ENCODE results near the gene DNMBP. TPM values are rescaled to one million over a fixed set of nuclear protein-coding genes. Genes with fewer than 3 reads are reported as not detected.

The DNMBP gene
- total and polyA plus RNA-seq, 2 donors, result 10.0 to 11.9 TPM

DNA sequence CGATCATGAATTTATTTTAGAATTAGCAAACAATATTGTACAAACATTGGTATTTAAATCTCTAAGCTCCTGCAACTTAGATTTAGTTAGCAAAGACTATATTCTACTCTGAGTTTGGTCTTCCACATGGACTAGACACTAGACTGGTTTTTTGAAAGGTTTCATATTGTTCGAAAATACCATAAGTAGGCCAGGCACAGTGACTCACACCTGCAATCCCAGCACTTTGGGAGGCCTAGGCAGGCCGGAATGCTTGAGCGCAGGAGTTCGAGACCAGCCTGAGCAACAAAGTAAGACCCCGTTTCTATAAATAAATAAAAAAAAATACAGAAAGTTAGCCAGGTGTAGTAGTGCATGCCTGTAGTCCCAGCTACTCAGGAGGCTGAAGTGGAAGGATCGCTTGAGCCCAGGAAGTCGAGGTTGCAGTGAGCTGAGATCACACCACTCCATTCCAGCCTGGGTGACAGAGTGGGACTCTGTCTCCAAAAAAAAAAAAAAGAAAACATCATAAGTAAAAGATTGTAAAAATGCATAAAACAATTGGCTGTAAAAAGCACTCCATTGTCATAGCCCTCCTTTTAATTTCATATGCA lies 154.2 kb downstream of the DNMBP start:
- Histone ChIP-seq H3K4me1 (ENCODE audit: control insufficient read depth in 2 of 2, insufficient read depth in 2 of 2, low read length in 2 of 2) (no peaks in the 10 kb centered on the region), H3K27ac (ENCODE audit: low read depth in 1 of 2, low read length in 1 of 2) (no peak overlapping the region), H3K36me3 (ENCODE audit: control insufficient read depth in 2 of 2, insufficient read depth in 2 of 2, low read length in 1 of 2) (no peaks in the 10 kb centered on the region), H3K4me3 (ENCODE audit: low read length in 2 of 2) (no peak overlapping the region), H3K27me3 (ENCODE audit: control insufficient read depth in 2 of 2, insufficient read depth in 1 of 2, low read length in 1 of 2) (peaks cover 0 to 3% of the 10 kb centered on the region in 2 donors), H3K9me3 (ENCODE audit: control insufficient read depth in 2 of 2, insufficient read depth in 1 of 2, low read length in 1 of 2) (no peaks in the 10 kb centered on the region)
- WGBS, result 97% methylated on average over 8 of the region's 8 CpGs
- DNase-seq (ENCODE audit: low read depth in 6 of 9, low spot score in 9 of 9), result no peak

DNA sequence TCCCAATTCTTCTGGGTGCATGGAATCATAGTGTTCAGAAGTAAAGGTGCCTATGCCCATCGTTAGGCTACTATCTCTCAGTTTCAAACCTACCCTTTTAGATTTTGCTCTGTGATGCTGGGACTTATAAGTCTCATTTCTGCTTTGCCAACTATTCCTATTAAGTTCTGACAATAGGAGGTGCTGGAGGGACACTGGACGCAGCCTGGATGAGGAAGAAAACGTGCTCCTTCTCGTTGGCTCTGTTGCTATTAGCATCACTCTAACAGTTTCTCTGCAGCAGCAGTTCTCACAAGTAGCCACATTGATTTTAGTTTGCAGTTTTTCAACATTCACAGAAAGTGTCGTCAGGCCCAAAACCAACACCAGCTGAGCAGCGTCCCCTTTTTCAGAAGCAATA lies 154.9 kb downstream of the DNMBP start:
- 92% methylated on average over 6 of the region's 6 CpGs for WGBS
- no peak overlapping the region for H3K27ac ChIP-seq (ENCODE audit: low read depth in 1 of 2, low read length in 1 of 2)
- DNase-seq (ENCODE audit: low read depth in 6 of 9, low spot score in 9 of 9), result no peak
- no peaks in the 10 kb centered on the region for H3K36me3 ChIP-seq (ENCODE audit: control insufficient read depth in 2 of 2, insufficient read depth in 2 of 2, low read length in 1 of 2)
- no peaks in the 10 kb centered on the region for H3K9me3 ChIP-seq (ENCODE audit: control insufficient read depth in 2 of 2, insufficient read depth in 1 of 2, low read length in 1 of 2)
- H3K27me3 ChIP-seq (ENCODE audit: control insufficient read depth in 2 of 2, insufficient read depth in 1 of 2, low read length in 1 of 2), result no peaks in the 10 kb centered on the region
- no peak overlapping the region for H3K4me3 ChIP-seq (ENCODE audit: low read length in 2 of 2)
- no peaks in the 10 kb centered on the region for H3K4me1 ChIP-seq (ENCODE audit: control insufficient read depth in 2 of 2, insufficient read depth in 2 of 2, low read length in 2 of 2)

DNA sequence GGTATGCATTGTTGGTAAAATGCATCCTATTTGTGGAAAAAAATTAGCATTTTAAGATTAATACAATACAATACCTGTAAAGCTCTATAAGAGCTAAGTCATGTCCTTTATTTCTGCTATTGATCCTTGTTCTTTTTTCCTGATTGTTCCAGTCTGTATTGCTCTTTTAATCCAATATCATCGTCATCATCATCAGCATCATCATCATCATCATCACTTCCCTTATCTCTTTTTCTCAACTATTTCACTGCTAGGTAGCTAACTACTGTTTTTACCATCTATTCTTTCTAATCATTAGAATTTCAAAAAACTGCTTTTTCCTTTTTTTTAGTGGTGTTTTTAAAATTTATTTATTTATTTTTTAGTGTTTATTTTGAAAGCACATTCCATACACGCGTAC lies 156.1 kb downstream of the DNMBP start:
- H3K36me3 ChIP-seq (ENCODE audit: control insufficient read depth in 2 of 2, insufficient read depth in 2 of 2, low read length in 1 of 2), result no peaks in the 10 kb centered on the region
- no peaks in the 10 kb centered on the region for H3K9me3 ChIP-seq (ENCODE audit: control insufficient read depth in 2 of 2, insufficient read depth in 1 of 2, low read length in 1 of 2)
- no peaks in the 10 kb centered on the region for H3K4me1 ChIP-seq (ENCODE audit: control insufficient read depth in 2 of 2, insufficient read depth in 2 of 2, low read length in 2 of 2)
- no peak for DNase-seq (ENCODE audit: low read depth in 6 of 9, low spot score in 9 of 9)
- H3K27me3 ChIP-seq (ENCODE audit: control insufficient read depth in 2 of 2, insufficient read depth in 1 of 2, low read length in 1 of 2), result no peaks in the 10 kb centered on the region
- WGBS, result 97% methylated on average over 3 of the region's 3 CpGs
- H3K4me3 ChIP-seq (ENCODE audit: low read length in 2 of 2), result no peak overlapping the region
- H3K27ac ChIP-seq (ENCODE audit: low read depth in 1 of 2, low read length in 1 of 2), result no peak overlapping the region

DNA sequence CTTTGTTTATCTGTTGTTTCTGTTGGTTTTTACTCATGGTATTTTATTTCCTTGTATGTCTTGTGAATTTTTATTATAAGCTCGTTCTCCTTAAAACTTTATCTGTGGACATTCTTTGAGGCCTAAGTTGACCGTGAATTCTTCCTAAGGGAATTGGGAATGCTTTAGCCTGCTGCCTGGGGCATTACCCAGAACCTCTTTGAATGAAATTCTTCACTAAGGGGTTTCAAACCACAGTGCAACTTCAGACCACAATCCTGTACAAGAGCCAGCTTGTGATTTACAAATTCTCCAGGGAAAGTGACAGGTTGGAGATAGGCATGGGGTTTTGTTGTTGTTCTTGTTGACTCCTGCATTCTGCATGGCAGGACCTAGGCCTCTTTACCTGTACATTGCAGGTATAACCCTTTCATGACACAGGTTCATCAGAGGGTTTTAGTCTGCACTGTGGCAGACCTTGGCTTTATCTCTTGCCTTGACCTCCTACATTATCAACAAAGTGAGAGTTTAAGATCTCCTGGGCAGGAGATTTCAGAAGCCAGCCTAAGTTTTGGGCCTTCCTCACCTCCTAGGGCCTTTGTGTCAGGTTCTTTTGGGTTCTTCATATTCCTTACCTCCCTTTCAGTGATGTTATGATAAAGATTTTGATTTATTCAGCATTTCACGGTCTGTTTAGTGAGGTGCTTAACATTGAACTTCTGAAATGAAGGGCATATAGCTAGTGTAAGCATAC lies 157.1 kb downstream of the DNMBP start:
- no peaks in the 10 kb centered on the region for H3K4me1 ChIP-seq (ENCODE audit: control insufficient read depth in 2 of 2, insufficient read depth in 2 of 2, low read length in 2 of 2)
- no peak for DNase-seq (ENCODE audit: low read depth in 6 of 9, low spot score in 9 of 9)

DNA sequence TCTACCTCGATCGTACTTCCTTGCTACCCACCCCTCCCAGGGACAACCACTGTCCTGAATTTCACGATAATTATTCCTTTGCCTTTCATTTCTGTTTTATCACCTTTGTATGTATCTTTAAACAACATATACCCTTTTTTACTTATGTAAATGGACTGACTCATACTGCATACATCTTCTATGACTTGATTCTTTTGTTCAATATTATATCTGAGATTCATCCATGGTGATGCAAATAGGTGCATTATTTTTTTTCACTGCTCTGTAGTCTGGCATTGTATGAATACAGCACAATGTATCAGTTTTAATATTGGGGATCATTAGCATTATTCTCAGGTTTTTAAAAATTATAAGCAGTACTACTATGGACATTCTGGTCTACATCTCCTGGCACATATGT lies 157.9 kb downstream of the DNMBP start:
- no peak for DNase-seq (ENCODE audit: low read depth in 6 of 9, low spot score in 9 of 9)
- Histone ChIP-seq H3K36me3 (ENCODE audit: control insufficient read depth in 2 of 2, insufficient read depth in 2 of 2, low read length in 1 of 2) (no peaks in the 10 kb centered on the region), H3K27ac (ENCODE audit: low read depth in 1 of 2, low read length in 1 of 2) (no peak overlapping the region), H3K9me3 (ENCODE audit: control insufficient read depth in 2 of 2, insufficient read depth in 1 of 2, low read length in 1 of 2) (no peaks in the 10 kb centered on the region), H3K4me1 (ENCODE audit: control insufficient read depth in 2 of 2, insufficient read depth in 2 of 2, low read length in 2 of 2) (no peaks in the 10 kb centered on the region), H3K4me3 (ENCODE audit: low read length in 2 of 2) (no peak overlapping the region), H3K27me3 (ENCODE audit: control insufficient read depth in 2 of 2, insufficient read depth in 1 of 2, low read length in 1 of 2) (no peaks in the 10 kb centered on the region)
- over 99% methylated on average over 3 of the region's 3 CpGs for WGBS

More for the DNA sequence above, 157.1 kb downstream of the DNMBP start:
- H3K9me3 ChIP-seq (ENCODE audit: control insufficient read depth in 2 of 2, insufficient read depth in 1 of 2, low read length in 1 of 2), result no peaks in the 10 kb centered on the region
- H3K27me3 ChIP-seq (ENCODE audit: control insufficient read depth in 2 of 2, insufficient read depth in 1 of 2, low read length in 1 of 2), result no peaks in the 10 kb centered on the region
- 62% methylated on average over 3 of the region's 3 CpGs for WGBS
- H3K27ac ChIP-seq (ENCODE audit: low read depth in 1 of 2, low read length in 1 of 2), result no peak overlapping the region
- no peaks in the 10 kb centered on the region for H3K36me3 ChIP-seq (ENCODE audit: control insufficient read depth in 2 of 2, insufficient read depth in 2 of 2, low read length in 1 of 2)
- no peak overlapping the region for H3K4me3 ChIP-seq (ENCODE audit: low read length in 2 of 2)

DNA sequence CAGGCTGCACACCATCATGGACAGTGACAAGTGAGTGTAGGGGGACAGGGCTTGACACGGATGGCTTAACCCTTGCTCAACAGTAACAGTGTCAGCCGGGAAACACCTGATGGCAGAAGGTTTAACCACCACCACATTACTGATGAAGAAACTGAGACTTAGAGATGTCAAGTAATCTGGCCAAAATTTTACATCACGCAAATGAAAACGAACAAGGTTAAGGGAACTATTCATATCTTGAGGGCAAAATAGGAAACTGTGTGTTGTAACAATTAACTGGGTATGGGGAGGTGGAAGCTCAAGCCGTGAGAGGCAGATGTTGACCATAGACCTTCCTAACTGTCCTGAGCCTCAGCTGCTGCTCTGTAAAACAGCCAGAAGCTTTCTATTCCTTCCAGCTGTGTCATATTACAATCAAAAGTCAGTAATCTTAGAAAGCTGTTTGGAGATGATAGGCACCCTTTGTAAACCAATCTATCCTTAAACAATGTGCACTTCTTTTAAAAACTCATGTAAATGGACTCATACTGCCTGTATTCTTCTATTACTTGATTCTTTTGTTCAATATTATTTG lies 158.9 kb downstream of the DNMBP start:
- 93% methylated on average over 5 of the region's 5 CpGs for WGBS
- no peak overlapping the region for H3K27ac ChIP-seq (ENCODE audit: low read depth in 1 of 2, low read length in 1 of 2)
- DNase-seq (ENCODE audit: low read depth in 6 of 9, low spot score in 9 of 9), result no peak
- no peaks in the 10 kb centered on the region for H3K36me3 ChIP-seq (ENCODE audit: control insufficient read depth in 2 of 2, insufficient read depth in 2 of 2, low read length in 1 of 2)
- no peaks in the 10 kb centered on the region for H3K27me3 ChIP-seq (ENCODE audit: control insufficient read depth in 2 of 2, insufficient read depth in 1 of 2, low read length in 1 of 2)
- H3K4me1 ChIP-seq (ENCODE audit: control insufficient read depth in 2 of 2, insufficient read depth in 2 of 2, low read length in 2 of 2), result peaks cover 0 to 6% of the 10 kb centered on the region in 2 donors
- no peaks in the 10 kb centered on the region for H3K9me3 ChIP-seq (ENCODE audit: control insufficient read depth in 2 of 2, insufficient read depth in 1 of 2, low read length in 1 of 2)
- H3K4me3 ChIP-seq (ENCODE audit: low read length in 2 of 2), result no peak overlapping the region

DNA sequence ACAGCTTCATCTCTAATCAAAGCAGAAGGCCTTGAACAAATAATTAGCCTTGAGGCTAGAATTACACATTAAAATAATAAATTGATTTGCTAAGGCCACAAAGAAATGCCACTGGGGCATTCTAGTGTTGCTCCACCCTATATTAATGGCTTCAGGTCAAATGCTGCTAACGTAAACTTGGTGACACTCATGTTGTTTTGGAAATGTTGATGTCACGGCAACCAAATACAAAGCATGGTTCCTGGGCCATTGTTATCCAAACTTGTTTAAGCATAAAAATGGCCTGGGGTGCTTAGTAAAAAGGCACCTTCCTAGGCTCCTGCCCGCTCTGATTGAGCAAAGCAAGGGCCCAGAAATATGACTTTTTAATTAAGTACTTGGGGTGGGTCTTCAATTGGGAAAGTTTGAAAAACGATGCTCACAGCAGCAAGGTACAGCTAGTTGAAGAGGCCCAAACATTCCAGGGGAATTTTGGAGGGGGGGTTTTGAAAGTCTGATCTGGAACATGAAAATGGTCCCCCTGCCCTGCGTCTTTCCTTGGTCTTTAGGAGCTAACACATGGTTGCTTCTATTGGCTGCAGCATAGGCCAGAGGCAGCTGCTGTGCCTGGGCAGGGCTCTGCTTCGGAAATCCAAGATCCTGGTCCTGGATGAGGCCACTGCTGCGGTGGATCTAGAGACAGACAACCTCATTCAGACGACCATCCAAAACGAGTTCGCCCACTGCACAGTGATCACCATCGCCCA lies 159.6 kb downstream of the DNMBP start:
- WGBS, result 95% methylated on average over 11 of the region's 11 CpGs
- no peak for DNase-seq (ENCODE audit: low read depth in 6 of 9, low spot score in 9 of 9)
- H3K36me3 ChIP-seq (ENCODE audit: control insufficient read depth in 2 of 2, insufficient read depth in 2 of 2, low read length in 1 of 2), result no peaks in the 10 kb centered on the region
- H3K4me1 ChIP-seq (ENCODE audit: control insufficient read depth in 2 of 2, insufficient read depth in 2 of 2, low read length in 2 of 2), result peaks cover 0 to 6% of the 10 kb centered on the region in 2 donors
- H3K9me3 ChIP-seq (ENCODE audit: control insufficient read depth in 2 of 2, insufficient read depth in 1 of 2, low read length in 1 of 2), result no peaks in the 10 kb centered on the region
- H3K27ac ChIP-seq (ENCODE audit: low read depth in 1 of 2, low read length in 1 of 2), result no peak overlapping the region
- H3K27me3 ChIP-seq (ENCODE audit: control insufficient read depth in 2 of 2, insufficient read depth in 1 of 2, low read length in 1 of 2), result no peaks in the 10 kb centered on the region
- no peak overlapping the region for H3K4me3 ChIP-seq (ENCODE audit: low read length in 2 of 2)

DNA sequence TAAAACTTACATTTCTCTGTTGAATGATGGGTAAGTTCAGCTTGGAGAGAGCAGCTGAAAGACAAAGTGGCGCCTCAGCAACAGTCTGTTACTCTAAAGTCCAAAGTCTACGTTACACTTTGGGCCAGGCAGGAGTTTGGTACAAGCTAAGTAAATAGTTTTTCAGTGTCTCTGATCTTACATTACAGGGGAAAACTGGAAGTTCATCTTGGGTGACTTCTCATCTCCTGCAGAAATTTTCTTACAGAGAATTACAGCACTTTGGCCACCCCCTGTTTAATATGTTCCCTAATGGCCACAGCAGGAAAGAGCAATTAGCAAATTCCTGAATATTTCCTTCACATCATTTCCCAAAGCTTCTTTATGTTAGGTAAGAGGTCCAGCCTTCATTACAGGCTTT lies 160.2 kb downstream of the DNMBP start:
- no peak for DNase-seq (ENCODE audit: low read depth in 6 of 9, low spot score in 9 of 9)
- Histone ChIP-seq H3K4me1 (ENCODE audit: control insufficient read depth in 2 of 2, insufficient read depth in 2 of 2, low read length in 2 of 2) (peaks cover 0 to 6% of the 10 kb centered on the region in 2 donors), H3K27ac (ENCODE audit: low read depth in 1 of 2, low read length in 1 of 2) (no peak overlapping the region), H3K9me3 (ENCODE audit: control insufficient read depth in 2 of 2, insufficient read depth in 1 of 2, low read length in 1 of 2) (no peaks in the 10 kb centered on the region), H3K4me3 (ENCODE audit: low read length in 2 of 2) (no peak overlapping the region), H3K36me3 (ENCODE audit: control insufficient read depth in 2 of 2, insufficient read depth in 2 of 2, low read length in 1 of 2) (no peaks in the 10 kb centered on the region), H3K27me3 (ENCODE audit: control insufficient read depth in 2 of 2, insufficient read depth in 1 of 2, low read length in 1 of 2) (no peaks in the 10 kb centered on the region)
- WGBS, result 95% methylated on average over 2 of the region's 2 CpGs

DNA sequence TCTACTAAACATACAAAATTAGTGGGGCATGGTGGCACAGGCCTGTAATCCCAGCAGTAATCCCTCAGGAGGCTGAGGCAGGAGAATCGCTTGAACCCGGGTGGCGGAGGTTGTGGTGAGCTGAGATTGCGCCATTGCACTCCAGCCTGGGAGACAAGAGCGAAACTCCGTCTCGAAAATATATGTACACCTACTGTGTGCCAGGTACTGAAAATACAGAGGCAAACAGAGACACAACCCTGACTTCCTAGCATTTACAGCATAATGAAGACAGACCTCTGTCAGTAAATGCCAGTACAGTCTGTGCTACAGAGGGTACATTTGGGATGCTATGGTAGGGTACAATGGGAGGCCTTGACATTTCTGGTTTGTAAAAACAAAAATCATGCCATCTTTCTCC lies 160.7 kb downstream of the DNMBP start:
- no peak overlapping the region for H3K27ac ChIP-seq (ENCODE audit: low read depth in 1 of 2, low read length in 1 of 2)
- no peak overlapping the region for H3K4me3 ChIP-seq (ENCODE audit: low read length in 2 of 2)
- no peaks in the 10 kb centered on the region for H3K27me3 ChIP-seq (ENCODE audit: control insufficient read depth in 2 of 2, insufficient read depth in 1 of 2, low read length in 1 of 2)
- peaks cover 0 to 6% of the 10 kb centered on the region in 2 donors for H3K4me1 ChIP-seq (ENCODE audit: control insufficient read depth in 2 of 2, insufficient read depth in 2 of 2, low read length in 2 of 2)
- H3K9me3 ChIP-seq (ENCODE audit: control insufficient read depth in 2 of 2, insufficient read depth in 1 of 2, low read length in 1 of 2), result no peaks in the 10 kb centered on the region
- H3K36me3 ChIP-seq (ENCODE audit: control insufficient read depth in 2 of 2, insufficient read depth in 2 of 2, low read length in 1 of 2), result no peaks in the 10 kb centered on the region
- WGBS, result 91% methylated on average over 7 of the region's 7 CpGs
- no peak for DNase-seq (ENCODE audit: low read depth in 6 of 9, low spot score in 9 of 9)
